ENCODE results near the gene MRPL33.
"Not testable (repeated sequence)": the region's sequence is repeated elsewhere in the genome, so short reads cannot be mapped to it uniquely, and the experiment has no call there.

MRPL33 gene

DNA sequence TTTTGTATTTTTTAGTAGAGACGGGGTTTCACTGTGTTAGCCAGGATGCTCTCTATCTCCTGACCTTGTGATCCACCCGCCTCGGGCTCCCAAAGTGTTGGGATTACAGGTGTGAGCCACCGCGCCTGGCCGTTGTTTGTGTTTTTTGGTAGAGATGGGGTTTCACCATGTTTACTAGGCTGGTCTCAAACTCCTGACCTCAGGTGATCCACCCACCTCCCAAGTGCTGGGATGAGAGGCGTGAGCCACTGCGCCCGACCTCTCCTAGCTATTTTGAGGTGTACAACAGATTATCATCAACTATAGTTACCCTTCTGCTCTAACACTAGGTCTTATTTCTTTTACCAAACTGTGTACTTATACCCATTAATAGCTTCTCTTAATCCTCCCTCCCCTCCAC is 28.9 kb upstream of the MRPL33 start:
- DNase-seq, result no peak

DNA sequence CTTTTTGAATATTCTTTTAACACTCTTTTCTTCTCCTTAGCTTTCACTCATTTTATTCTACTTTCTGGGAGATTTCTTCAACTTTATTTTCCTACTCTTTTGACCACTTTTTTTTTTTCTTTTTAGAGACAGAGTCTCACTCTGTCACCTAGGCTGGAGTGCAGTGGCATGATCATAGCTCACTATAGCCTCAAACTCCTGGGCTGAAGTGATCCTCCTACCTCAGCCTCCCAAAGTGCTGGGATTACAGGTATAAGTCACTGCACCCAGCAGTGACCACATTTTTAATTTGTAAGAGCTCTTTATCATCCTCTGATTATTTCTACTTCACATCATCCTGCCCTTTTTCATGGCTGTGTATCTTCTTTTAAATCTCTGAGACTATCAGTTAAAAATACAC is 26.0 kb upstream of the MRPL33 start:
- not testable (repeated sequence) for DNase-seq

DNA sequence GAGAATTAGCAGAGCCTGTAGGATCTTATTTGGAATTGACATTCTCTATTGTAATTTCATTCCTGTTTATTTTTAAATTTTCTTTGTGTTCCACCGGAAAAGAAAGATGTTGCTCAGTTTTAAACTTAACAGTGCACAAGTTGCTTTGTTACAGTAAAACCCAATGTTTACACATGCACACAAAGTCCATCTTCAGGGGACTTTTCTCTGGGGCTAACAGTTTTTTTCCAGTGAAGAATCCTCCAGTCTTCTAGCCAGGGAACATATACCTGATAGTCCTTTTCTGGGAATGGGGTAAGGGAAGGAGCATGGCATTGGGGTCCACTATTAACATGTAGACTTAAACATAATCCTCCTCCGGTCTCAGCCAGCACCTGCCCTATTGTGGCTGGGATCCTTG is 25.2 kb upstream of the MRPL33 start:
- DNase-seq, result no peak

DNA sequence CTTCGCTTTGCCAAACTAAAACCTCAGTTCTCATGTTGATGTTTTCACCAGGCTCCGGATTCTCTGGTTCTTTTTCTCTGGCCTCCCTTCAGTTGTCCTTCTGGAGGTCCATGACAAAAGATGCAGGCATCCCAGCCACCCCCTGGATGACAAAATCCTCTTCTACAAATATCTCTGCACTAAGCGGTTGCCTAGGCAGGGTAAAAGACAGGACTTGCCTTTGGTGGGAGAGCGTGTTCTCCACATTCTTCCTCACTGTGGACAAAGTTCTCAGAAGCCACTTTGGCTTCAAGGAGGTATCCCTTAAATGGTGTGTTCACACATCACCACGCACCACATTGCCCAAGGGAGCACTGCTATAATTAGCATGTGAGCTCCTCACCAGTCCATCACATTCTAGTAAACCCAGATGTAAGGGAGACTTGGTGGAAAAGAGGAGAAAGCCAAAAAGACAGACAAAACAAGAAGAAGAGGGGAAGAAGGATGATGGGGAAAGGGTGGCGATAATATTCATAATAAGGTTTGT is 23.6 kb upstream of the MRPL33 start:
- DNase-seq, result no peak

DNA sequence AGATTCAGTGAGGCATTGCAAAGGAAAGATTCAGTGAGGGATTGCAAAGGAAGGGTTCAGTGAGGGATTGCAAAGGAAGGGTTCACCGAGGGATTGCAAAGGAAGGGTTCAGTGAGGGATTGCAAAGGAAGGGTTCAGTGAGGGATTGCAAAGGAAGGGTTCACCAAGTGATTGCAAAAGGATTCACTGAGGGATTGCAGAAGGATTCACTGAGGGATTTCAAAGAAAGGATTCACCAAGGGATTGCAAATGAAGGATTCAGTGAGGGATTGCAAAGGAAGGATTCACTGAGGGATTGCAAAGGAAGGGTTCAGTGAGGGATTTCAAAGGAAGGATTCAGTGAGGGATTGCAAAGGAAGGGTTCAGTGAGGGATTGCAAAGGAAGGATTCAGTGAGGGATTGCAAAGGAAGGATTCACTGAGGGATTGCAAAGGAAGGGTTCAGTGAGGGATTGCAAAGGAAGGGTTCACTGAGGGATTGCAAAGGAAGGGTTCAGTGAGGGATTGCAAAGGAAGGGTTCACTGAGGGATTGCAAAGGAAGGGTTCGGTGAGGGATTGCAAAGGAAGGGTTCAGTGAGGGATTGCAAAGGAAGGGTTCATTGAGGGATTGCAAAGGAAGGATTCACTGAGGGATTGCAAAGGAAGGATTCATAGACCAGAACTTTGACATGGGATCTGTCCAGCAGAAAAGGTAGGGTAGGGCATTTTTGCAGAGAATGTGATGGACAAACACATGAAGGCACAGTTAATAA is 22.5 kb upstream of the MRPL33 start:
- not testable (repeated sequence) for DNase-seq

DNA sequence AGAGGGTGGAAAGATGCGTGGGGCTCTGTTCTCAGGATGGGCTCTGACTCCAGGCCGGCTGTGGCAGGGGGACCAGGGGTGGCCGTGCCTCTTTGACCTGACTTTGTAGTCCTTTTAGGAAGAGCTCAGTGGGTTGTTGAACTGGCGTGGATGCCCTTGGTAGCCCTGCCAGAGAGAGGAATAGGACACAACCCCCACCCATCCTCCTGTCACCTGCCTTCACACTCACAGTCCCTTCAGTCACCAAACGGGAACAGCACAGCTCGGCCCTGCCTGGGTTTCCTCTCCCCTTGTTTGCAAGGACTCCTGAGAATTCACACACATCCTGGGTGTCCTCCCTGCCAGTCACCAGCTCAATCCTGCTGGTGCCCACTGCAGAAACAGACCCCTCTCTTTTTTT is 20.1 kb upstream of the MRPL33 start:
- DNase-seq, result no peak

DNA sequence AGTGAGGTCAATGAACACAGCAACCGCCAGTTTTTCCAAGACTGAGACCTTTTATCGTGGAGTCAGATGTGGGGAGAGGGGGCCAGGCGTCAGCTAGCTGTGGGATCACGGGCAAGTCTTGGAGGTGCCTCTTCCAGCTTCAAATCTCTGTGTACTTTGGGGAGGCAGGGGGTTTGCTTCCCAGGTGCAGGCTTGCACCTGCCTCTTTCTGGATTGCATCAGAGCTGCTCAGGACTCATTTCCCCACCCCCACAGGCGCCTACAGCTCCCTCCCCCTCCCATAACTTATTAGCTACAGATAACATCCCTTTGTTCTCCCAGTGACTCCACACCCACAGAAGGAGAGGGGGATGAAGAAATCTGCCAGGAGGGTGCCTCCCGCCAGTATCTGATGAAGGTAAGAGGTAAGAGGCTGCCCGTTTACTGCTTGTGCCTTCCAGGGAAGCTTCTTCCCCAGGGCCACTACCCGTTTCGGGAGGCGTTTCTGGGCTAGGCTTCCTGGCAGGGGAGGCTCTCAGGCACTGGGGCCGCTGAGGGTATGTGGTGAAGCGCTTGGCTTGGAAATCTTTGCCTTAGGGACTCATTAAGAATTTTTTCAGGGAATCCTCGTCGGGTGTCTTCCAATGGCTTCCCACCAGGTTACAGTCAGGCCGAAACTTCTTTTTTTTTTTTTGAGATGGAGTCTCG is 18.8 kb upstream of the MRPL33 start:
- DNase-seq, result no peak

DNA sequence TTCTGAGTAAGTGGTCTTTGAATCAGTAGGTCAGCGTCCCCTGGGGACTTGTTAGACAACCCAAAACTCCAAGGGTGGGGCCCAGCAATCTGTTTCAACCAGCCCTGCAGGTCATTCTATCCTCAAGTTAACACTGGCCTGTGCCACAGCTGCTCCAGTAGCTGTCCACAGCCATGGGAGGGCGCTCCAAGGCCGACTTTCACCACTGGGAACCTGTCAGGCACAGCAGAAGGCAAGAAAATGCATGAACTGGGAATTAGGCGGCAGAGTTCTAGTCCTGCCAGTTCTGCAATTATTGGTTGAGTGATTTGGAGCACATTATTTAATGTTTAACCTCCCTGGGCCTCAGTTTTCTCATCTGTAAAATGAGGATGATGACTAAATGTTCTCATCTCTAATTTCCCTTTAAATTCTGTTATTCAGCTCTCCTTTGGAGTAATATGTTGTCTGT is 17.4 kb upstream of the MRPL33 start:
- DNase-seq, result peak; percentile 71 to 74

DNA sequence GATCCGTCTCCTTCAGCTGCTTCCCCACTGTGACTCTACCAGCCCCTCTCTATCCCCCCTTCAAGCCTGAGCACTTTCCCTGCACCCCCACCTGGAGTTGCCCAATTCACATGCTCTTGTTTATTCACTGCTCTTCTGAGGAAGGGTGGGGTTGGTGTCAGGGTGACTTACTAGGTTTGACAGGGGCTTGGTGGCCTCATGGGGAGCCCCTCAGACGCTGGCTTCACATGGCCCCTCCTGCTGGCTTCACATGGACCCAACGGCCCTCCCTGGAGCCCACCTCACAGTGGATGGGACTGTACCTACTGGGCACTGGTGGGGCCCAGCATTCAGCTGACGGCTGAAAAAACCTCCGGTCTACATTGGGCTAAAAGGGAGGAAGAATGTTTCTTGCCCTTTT is 16.7 kb upstream of the MRPL33 start:
- DNase-seq, result no peak

DNA sequence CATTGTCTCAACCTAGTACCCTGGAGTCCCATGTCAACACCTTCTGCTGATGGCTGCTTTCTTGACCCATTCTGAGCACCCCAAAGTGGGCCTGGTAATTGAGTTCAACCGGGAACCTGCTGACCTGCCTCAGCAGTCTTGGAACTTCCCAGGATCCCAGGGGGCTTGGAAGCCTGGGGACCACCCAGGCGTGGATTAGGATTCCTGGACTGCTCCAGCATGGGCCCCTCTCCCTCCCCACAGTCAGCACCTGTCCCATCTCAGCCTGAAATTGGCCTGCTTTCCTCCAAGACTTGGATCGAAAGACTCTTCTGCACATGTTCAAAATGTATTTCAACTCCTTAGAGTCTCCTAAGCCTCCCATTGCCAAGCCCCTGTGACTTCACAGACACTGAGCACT is 15.4 kb upstream of the MRPL33 start:
- no peak for DNase-seq

DNA sequence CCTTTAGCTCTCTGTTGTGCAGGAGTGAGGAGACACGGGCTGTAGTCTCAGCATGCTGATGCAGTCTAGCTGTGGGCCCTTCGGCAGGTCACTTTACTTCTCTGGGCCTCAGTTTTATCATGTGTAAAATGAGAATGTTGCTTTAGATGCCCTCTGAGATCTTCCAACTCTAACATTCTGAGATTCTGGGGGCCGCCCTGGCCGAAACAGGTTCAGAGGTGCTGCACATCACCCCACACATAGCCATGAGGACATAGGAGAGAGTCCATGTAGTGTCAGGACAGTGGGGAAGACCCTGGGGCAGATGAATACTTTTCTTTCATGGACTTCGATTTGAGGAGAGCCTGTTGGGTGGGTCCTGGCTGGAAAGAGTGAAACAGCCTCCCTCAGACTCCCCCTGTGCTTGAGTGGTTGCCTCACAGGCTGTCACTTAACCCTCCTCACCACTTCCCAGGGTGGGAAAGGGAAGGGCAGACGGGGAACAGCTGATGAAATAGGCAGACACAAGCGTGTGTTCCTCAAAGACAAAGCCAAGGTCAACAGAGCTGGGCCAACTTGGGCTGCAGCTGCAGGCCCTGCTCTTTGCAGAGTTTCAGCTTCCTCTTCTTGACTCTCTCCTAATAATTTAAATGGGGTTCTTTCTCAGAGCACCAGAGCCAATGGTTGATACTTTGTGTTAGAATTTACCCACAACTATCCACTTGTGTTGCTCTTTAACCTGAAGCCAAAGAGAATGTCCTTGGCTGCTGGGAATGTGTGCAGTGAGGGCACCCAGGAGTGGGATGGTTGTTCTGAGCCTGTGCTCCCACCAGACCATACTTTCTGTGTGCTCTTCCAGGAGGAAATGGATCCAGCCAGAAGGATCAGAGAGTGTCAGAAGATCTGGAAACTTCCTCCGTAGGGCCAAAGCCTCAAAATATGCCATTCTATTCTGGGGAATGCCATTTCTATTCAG is 14.7 kb upstream of the MRPL33 start:
- no peak for DNase-seq

DNA sequence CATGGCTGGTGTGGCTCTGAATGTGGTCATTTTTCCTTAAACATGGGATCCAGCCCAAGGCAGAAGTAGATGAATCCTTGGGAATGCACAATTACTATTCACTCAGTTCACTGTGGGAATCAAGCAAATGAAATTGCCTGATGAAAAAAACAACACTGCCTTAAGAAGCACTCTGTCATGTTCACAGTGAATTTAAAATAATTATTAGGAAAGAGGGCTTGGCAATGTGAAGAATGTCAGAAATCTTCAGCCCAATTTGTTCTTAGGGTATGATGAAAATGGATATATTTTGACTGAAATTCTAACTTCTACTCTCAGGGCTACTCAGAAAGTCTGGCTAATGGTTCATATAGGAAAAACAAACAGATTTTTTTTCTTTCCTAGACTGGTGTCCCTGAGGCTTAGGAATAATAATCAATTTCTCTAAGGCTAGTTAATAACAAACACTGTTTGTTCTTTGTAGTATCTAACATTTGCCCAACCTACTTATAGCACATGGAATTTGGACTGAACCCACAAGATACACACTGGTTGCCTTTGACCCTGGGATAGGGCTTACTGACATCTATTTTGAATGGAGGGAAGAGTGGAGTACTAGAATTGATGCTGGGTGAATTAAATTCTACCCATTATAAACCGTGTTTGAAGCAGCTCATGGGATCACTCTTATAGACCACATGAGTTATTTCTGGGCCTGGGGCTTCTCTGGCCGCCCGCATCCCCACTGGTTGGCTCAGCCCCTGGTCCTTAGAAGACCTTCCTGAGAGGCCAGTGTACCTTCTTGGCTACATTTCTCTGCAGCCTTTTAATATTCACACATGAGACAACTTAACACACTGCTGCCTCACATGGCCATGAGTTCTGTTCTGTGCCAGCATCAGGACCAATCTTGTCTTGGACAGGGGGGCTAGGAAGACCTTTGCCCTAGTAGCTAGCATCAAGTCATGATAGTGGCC is 8.3 kb upstream of the MRPL33 start:
- no peak for DNase-seq

DNA sequence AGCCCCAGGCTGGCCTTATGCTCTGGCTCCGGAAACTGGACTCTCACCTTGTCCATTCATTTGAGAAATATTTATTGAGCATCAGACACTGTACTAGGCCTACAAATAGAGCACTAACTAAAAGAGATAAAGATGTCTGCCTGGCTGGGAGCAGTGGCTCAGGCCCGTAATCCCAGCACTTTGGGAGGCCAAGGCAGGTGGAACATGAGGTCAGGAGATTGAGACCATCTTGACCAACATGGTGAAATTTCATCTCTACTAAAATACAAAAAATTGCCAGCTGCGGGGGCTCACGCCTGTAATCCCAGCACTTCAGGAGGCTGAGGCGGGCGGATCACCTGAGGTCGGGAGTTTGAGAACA is 7.6 kb upstream of the MRPL33 start:
- no peak for DNase-seq

DNA sequence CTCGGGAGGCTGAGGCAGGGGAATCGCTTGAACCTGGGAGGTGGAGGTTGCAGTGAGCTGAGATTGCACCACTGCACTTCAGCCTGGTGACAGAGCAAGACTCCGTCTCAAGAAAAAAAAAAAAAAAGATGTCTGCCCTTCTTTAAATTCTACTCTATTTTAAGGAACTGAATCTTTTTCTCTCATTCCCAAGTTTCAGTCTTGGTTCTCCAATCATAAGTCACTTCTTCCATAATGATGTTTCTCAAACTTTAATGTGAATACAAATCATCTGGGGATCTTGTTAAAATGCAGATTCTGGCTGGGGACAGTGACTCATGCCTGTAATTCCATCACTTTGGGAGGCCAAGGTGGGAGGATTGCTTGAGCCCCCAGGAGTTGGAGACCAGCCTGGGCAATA is 7.0 kb upstream of the MRPL33 start:
- DNase-seq, result not testable (repeated sequence)

DNA sequence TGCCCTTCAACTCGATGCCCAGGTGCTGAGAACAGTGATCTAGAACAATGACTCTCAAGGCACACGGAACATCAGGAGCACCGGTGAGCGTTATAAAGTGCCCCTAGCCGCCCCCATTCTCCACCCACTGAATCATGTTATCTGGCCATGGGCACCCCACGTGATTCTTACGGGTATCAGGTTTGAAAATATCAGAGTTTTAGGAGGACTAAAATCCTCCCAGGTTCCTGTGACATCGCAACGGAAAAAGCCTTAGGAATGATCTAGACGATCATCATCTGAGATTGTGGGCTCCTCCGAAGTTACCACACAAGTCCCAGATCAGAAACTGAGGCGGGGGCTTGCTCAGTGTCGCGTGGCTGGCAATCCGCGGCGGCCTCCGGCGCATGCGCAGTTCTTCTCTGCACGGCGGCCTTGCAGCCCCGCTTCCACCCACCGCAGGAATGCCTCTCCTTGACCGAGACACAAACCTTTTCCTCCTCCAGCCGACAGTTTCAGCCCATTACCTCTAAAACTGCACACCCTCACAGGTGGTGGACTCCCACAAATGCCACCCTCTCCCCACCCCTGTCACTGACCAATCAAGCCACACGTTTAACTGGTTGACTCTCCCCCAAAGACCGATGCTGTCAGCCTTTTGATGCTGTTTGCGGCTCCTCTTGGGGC is 5.8 kb upstream of the MRPL33 start:
- DNase-seq, result peak; percentile 55 to 63

DNA sequence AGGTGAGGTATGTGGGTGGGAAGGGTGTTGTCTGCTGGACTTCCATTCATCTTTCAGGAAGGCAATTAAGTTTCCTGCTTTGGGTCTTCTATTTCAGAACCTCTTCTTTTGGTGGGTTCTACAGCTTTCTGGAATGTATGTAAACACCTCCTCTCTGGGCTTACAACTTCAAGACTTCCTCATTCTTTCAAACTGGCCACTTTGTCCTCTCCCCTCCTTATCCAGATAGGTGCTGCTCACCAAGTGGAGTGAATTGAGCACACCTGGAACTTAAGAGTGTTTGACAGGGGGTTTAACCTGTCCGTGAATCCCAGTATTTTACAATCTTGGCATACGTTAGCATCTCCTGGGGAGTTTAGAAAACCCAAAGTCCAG is 5.2 kb upstream of the MRPL33 start:
- DNase-seq, result no peak

DNA sequence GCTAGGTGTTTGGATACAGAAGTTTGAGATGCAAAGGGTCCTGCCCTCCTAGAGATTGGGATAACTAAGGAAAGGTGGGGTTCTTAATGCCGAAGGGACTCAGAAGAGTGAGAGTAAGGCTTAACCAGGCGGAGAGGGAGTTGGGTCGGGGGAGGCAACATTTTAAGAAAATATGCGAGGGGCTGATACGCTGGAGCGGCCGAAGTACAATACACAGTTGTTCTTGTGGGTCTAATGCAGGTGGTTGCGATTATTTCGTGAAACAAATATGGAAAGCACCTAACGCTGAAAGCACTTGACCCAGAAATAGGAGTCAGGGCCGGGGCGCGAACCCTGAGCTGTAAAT is 344 bp upstream of the MRPL33 start:
- no peak for DNase-seq

DNA sequence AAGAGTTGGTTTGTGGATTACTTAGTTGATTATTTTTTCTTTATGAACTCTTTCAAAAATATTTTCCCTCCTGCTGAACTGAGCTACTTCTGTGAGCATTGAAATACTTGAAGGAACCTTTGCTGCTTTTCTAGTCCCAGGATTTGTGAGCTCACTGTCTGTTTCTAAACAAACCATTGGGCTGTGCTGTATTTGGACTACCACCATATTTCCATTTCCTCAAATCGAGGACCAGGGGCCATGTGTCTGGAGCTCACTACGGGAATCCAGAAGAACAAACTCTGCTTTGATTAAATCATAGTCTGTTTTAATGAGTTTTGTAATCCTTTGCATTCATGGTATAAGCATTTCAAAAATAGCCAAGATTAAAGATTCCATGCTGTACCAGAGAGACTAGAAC is 1.3 kb downstream of the MRPL33 start:
- no peak for DNase-seq

DNA sequence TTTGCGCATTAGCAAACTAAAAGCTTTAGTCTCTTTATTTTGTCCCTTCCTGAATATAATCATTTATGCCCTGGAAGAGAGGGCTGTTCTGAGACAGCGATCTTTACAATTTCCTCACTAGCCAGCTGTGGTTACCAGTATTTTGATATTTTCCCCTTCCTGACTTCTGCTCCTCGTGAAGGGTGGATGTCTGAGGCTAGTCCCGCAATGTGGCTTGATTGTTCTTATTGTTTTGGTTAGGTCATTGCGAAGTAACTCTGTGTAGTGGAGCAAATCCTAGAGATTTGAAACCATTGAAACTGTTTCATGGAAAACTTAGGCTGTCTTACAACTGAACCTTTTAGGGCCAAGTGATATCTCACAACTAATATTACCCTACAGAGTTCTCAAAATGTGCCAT is 2.4 kb downstream of the MRPL33 start:
- DNase-seq, result no peak

DNA sequence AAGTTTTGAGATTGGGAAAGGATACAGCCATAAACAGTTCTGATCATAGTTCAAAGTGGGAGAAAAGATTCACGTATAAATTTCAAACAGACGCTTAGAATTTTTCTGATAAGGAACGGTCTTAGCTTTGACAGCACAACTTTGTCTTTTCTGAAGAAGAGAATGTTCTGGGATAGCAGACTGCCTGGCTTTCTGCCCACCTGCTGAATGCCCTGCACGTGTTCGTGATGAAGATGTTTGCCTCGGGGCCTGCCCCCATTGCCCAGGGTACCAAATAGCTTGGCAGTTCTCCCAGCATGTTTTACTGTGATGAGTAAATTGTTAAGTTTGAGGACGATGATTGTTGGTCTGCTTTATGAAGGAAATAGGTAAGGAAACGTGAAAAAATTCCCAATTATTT is 4.6 kb downstream of the MRPL33 start:
- DNase-seq, result no peak

DNA sequence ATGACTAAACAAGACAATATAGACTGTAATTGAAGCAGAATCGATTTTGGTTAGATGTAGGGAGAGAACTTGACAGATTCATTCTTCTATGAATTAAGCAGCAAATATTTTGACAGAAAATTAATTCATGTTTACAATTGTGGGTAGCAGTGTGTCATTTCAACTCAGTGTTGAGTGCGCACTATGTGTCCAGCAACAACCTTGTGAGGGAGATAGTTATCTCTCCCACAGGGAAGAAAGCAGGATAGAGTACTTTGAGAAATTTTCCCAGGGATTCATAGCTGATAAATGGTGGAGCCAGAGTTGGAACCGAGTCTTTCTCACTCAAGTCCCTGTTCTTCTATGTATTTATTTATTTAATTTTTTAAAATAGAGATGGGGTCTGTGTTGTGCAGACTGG is 5.2 kb downstream of the MRPL33 start:
- DNase-seq, result no peak
